Fibroblast of lung (primary cell): ENCODE data around the gene NANOG.

Experiments
- CTCF ChIP-seq, 2 donors: IDR thresholded peaks in 1 of 2; conservative IDR thresholded peaks in 1 of 2; 1 replicate in 1 of 2; 2 replicates in 1 of 2; pipeline ENCODE4 v1.5.1; 2011 to 2012; ENCODE audit warnings: low read length in 2 of 2, control low read depth in 1 of 2, inconsistent platforms in 1 of 2, low read depth in 1 of 2, mild to moderate bottlenecking in 1 of 2
- EZH2 ChIP-seq: IDR thresholded peaks from 2 replicates; pipeline ENCODE4 v1.5.1; 2012; ENCODE audit warnings: low read length, control low read depth, mild to moderate bottlenecking; ENCODE audit errors: missing control alignments

GRCh38 chr12:7788294-7788660 lies 925 bp upstream of the NANOG start:
- no peak for TF ChIP-seq CTCF (conservative IDR thresholded peaks at IDR 0.05 in 1 of 2, IDR thresholded peaks at IDR 0.05 in 1 of 2; ENCODE audit: low read depth in 1 of 2, low read length in 2 of 2)
- TF ChIP-seq EZH2, result no peak
